Bronchial epithelial cell (primary cell): ENCODE data around the gene RASL11A. TPM values are rescaled to one million over a fixed set of nuclear protein-coding genes. Genes with fewer than 3 reads are reported as not detected.

Experiments used
- DNase-seq: peaks from one replicate; pipeline ENCODE4 v3.0.0-alpha.2; 2010; ENCODE audit warnings: low read depth
- FAIRE-seq: peaks from 2 replicates; lab custom pipeline; 2011; peaks lifted over from hg19 to GRCh38; lab: Jason Lieb, UNC
- H3K27me3 ChIP-seq: 2 replicates; pipeline ENCODE4 v1.5.1; 2011; ENCODE audit warnings: low read length; ENCODE audit not compliant: control insufficient read depth, insufficient read depth
- H3K36me3 ChIP-seq: 2 replicates; pipeline ENCODE4 v1.5.1; 2011; ENCODE audit warnings: low read length; ENCODE audit not compliant: control insufficient read depth, insufficient read depth
- H3K4me3 ChIP-seq: 2 replicates; pipeline ENCODE4 v1.5.1; 2011; ENCODE audit warnings: mild to moderate bottlenecking, low read depth, low read length, control low read depth
- CTCF ChIP-seq: IDR thresholded peaks from 2 replicates; pipeline ENCODE4 v1.5.1; 2011; ENCODE audit warnings: mild to moderate bottlenecking, moderate library complexity, low read length, control low read depth, inconsistent platforms; ENCODE audit not compliant: insufficient read depth, severe bottlenecking
- total RNA-seq: library from RNA; depleted of rRNA; stranded (reverse); fragments of >200 nt; gene quantifications from 2 replicates; pipeline ENCODE4 v1.2.1, GENCODE V29; 2014

The RASL11A gene
- total RNA-seq, 1 donor from 2014 or later = 1.1 TPM

DNA sequence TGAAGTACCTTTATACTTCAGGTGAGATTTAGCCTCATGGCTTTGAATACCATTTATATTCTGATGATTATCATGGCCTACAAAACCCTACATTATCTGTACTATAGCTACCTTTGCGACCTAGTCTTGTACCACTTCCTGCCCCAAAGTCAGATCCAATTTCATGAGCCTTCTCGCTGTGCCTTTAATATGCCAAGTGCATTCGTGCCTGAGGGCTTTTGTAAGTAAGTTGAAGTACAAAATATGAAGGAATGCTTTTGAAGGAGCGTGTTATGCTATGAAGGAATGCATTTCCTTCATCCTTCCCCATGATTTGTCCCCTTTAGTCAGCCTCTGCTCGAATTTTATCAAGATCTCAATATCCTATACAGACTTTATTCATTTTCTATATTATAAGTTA, 9.2 kb upstream of the RASL11A start:
- Histone ChIP-seq H3K36me3 (no peaks in the 10 kb centered on the region), H3K4me3 (no peak overlapping the region), H3K27me3 (no peaks in the 10 kb centered on the region)
- no peak for TF ChIP-seq CTCF
- DNase-seq (no peak), FAIRE-seq (no peak)

- no peaks in the 10 kb centered on the region for H3K36me3 ChIP-seq
- no peaks in the 10 kb centered on the region for H3K27me3 ChIP-seq
- TF ChIP-seq CTCF = no peak
- no peak overlapping the region for H3K4me3 ChIP-seq
- DNase-seq (no peak), FAIRE-seq (no peak)
Measured at GRCh38 chr13:27263438-27263837, 7.2 kb upstream of the RASL11A start.

DNA sequence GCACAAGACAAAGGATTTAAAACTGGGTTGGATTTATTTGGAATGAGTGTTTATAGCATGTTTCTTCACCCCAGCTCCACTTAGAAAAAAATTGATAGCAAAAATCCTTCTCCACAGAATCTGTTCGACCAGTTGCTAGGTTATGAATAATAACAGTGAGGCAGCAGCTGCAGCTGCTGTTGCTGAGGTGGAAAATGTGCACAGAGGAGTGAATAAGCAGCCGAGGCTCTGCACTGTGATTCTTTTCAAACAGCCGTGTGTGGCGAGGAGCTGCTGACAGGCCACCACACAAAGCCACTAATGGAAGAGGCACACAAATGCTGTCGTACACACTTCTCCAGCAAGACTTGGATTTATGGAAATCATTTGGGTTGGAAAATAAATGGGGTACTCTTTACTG, 6.4 kb upstream of the RASL11A start:
- Histone ChIP-seq H3K4me3 (no peak overlapping the region), H3K36me3 (no peaks in the 10 kb centered on the region), H3K27me3 (no peaks in the 10 kb centered on the region)
- no peak for FAIRE-seq
- TF ChIP-seq CTCF = no peak
- no peak for DNase-seq

- no peak for TF ChIP-seq CTCF
- FAIRE-seq (no peak), DNase-seq (no peak)
- H3K4me3 ChIP-seq = no peak overlapping the region
- no peaks in the 10 kb centered on the region for H3K36me3 ChIP-seq
- H3K27me3 ChIP-seq = no peaks in the 10 kb centered on the region
Measured at GRCh38 chr13:27264648-27265047, 6.0 kb upstream of the RASL11A start.

DNA sequence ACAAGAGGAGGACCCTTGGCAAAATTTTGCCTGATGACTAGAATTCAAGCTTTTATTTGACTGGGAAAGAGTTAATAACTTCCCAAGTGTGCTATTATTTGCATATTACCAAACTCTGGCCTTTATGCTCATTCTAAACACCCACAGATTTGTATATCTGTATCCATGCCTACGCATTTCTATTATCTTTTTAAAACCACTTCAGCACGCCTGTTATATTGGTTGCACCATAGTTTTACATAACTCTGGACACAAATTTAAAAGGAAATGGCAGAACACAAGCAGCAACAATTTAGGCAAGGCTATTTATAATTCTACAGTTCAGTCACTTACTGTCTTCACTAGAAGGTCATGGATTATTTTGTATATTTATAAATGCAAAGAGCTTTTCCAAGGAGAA, 3.7 kb upstream of the RASL11A start:
- H3K4me3 ChIP-seq = no peak overlapping the region
- no peaks in the 10 kb centered on the region for H3K27me3 ChIP-seq
- DNase-seq (no peak), FAIRE-seq (no peak)
- TF ChIP-seq CTCF = no peak
- H3K36me3 ChIP-seq = no peaks in the 10 kb centered on the region

DNA sequence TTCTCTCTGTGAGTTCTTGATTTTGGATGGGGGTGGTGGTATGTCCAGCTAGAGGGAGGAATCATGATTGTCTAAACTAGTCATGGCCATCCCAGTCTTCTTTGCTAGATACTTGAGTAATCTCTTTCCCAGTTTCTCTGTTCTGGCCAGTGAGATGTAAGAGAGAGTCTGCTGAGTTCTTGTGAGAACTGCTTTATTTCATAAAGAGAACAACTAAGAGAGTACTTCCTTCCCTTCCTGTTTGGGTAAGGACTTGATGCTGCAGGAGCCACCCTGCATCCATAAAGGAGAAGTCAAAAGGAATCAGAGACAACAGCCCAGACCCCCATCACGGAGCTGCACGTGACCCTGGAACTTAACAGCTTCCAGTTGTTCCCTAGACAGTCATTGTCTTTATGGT, 3.0 kb upstream of the RASL11A start:
- DNase-seq (no peak), FAIRE-seq (no peak)
- H3K27me3 ChIP-seq = no peaks in the 10 kb centered on the region
- no peak overlapping the region for H3K4me3 ChIP-seq
- no peaks in the 10 kb centered on the region for H3K36me3 ChIP-seq
- TF ChIP-seq CTCF = no peak
